PC-3 (cell line): Measurements from ENCODE around the gene TLE3. TPM values are rescaled to one million over a fixed set of nuclear protein-coding genes. Genes with fewer than 3 reads are reported as not detected.
A peak's percentile ranks its signal among the peaks of the same experiment; 100 is the strongest.

Experiments
- ATAC-seq: fragments of 200-7000 bp; cut with Tn5 transposase; 2 replicates; pipeline ENCODE4 v1.9.1; 2020; ENCODE audit warnings: mild to moderate bottlenecking, moderate library complexity
- BruUV-seq: library from RNA; stranded (reverse); fragments of 400-500 nt; replicated peaks from 2 replicates; lab custom pipeline; 2021; lab: Mats Ljungman, UMichigan
- CTCF ChIA-PET: fragments of 300-600 bp; sonication (Branson Sonifier 250); formaldehyde crosslinking; loops from one replicate; lab custom pipeline; 2022; ENCODE audit warnings: antibody characterized with exemption; lab: Charles Lee
- POLR2A ChIA-PET: fragments of 300-600 bp; sonication (Branson Sonifier 250); formaldehyde crosslinking; loops from one replicate; lab custom pipeline; 2022; ENCODE audit warnings: antibody characterized with exemption; ENCODE audit not compliant: unreplicated experiment; lab: Charles Lee
- DNase-seq: peaks from one replicate; pipeline ENCODE4 v3.0.0-alpha.2; 2015
- H2AFZ ChIP-seq: fragments of 300-600 bp; sonication (generic); 2 replicates; pipeline ENCODE4 v1.6.0; 2016; ENCODE audit warnings: antibody characterized with exemption, low read length
- H3F3A ChIP-seq: fragments of 300-600 bp; sonication (generic); one replicate; pipeline ENCODE4 v1.6.0; 2017; ENCODE audit warnings: antibody characterized with exemption, low read length, control low read depth, mild to moderate bottlenecking; ENCODE audit not compliant: unreplicated experiment
- H3K27ac ChIP-seq: fragments of 300-600 bp; sonication (generic); 2 replicates; pipeline ENCODE4 v1.5.1; 2016; ENCODE audit warnings: mild to moderate bottlenecking, low read length
- H3K27me3 ChIP-seq: fragments of 300-600 bp; sonication (generic); 2 replicates; pipeline ENCODE4 v1.6.1; 2016; ENCODE audit warnings: low read length, mixed read lengths
- H3K36me3 ChIP-seq: fragments of 300-600 bp; sonication (generic); 2 replicates; pipeline ENCODE4 v1.6.1; 2016; ENCODE audit warnings: low read depth, mixed run types, low read length, mixed read lengths
- H3K4me1 ChIP-seq: fragments of 300-600 bp; sonication (generic); 2 replicates; pipeline ENCODE4 v1.5.1; 2016; ENCODE audit warnings: low read length; ENCODE audit not compliant: insufficient read depth
- H3K4me2 ChIP-seq: fragments of 300-600 bp; sonication (generic); 2 replicates; pipeline ENCODE4 v1.6.0; 2016; ENCODE audit warnings: low read length
- H3K4me3 ChIP-seq: fragments of 300-600 bp; sonication (generic); 2 replicates; pipeline ENCODE4 v1.5.1; 2016; ENCODE audit warnings: mild to moderate bottlenecking, low read length, mixed read lengths
- H3K79me2 ChIP-seq: fragments of 300-600 bp; sonication (generic); 2 replicates; pipeline ENCODE4 v1.6.1; 2017; ENCODE audit warnings: low read length, mixed read lengths
- H3K9ac ChIP-seq: fragments of 300-600 bp; sonication (generic); 2 replicates; pipeline ENCODE4 v1.6.0; 2016; ENCODE audit warnings: mild to moderate bottlenecking, low read length
- H3K9me2 ChIP-seq: fragments of 300-600 bp; sonication (generic); replicated peaks from 2 replicates; pipeline ENCODE4 v1.6.1; 2016; ENCODE audit warnings: mixed run types, low read length, mixed read lengths
- H3K9me3 ChIP-seq: fragments of 300-600 bp; sonication (generic); 2 replicates; pipeline ENCODE4 v1.6.1; 2016; ENCODE audit warnings: low read length, mixed read lengths
- H4K20me1 ChIP-seq: fragments of 300-600 bp; sonication (generic); 2 replicates; pipeline ENCODE4 v1.6.1; 2016; ENCODE audit warnings: low read length, mixed read lengths
- CTCF ChIP-seq: fragments of 300-600 bp; sonication (generic); conservative IDR thresholded peaks from 2 replicates; pipeline ENCODE4 v1.5.1; 2017; ENCODE audit warnings: antibody characterized with exemption, low read depth, mild to moderate bottlenecking, low read length
- EZH2 ChIP-seq: fragments of 300-600 bp; sonication (generic); IDR thresholded peaks from one replicate; pipeline ENCODE4 v1.6.1; 2017; ENCODE audit warnings: antibody characterized with exemption, mild to moderate bottlenecking, low read length; ENCODE audit not compliant: unreplicated experiment
- EZH2phosphoT487 ChIP-seq: fragments of 300-600 bp; sonication (generic); IDR thresholded peaks from 2 replicates; pipeline ENCODE4 v1.6.1; 2018; ENCODE audit warnings: mild to moderate bottlenecking, antibody characterized with exemption, low read length, borderline replicate concordance
- intact Hi-C: fragments of 100-400 bp; cut with micrococcal nuclease; formaldehyde crosslinking; loops from 2 replicates; pipeline ENCODE4 v1.9.0; 2023
- total RNA-seq: library from RNA; depleted of rRNA; stranded (reverse); fragments of >200 nt; gene quantifications from 2 replicates; pipeline ENCODE4 v1.2.3, GENCODE V29; 2014

The TLE3 gene
- total RNA-seq, 1 experiment from 2014 or later, result 72.5 TPM

GRCh38 chr15:70023064-70023768, 74.5 kb downstream of the TLE3 start:
- Histone ChIP-seq H3K79me2 (no peaks in the 10 kb centered on the region), H3K27ac (peak overlapping the region; percentile 22), H3K4me1 (peaks cover 19% of the 10 kb centered on the region), H4K20me1 (no peaks in the 10 kb centered on the region), H2AFZ (peak overlapping the region; percentile 52), H3K9me2 (no peaks in the 10 kb centered on the region), H3K4me3 (peak overlapping the region; percentile 32; the same call in 1 of the 2 replicates), H3K9me3 (no peaks in the 10 kb centered on the region), H3K4me2 (peak overlapping the region; percentile 74), H3K36me3 (no peaks in the 10 kb centered on the region), H3K27me3 (no peaks in the 10 kb centered on the region), H3F3A (no peaks in the 10 kb centered on the region), H3K9ac (no peak overlapping the region)
- no peak for TF ChIP-seq EZH2
- no peak for TF ChIP-seq EZH2phosphoT487
- no peak for TF ChIP-seq CTCF
- CTCF ChIA-PET, result no interaction called here
- intact Hi-C loops, result no loop called here
- ATAC-seq (no peak), DNase-seq (peak; percentile 75)
- BruUV-seq, result no TSS peak
- POLR2A ChIA-PET, result no interaction called here

- ChIA-PET POLR2A (no interaction called here), CTCF (no interaction called here)
- Histone ChIP-seq H4K20me1 (no peaks in the 10 kb centered on the region), H3K4me1 (peaks cover 19% of the 10 kb centered on the region), H3K36me3 (no peaks in the 10 kb centered on the region), H3K27ac (no peak overlapping the region), H3K79me2 (no peaks in the 10 kb centered on the region), H3K4me3 (no peak overlapping the region), H3K9me3 (no peaks in the 10 kb centered on the region), H2AFZ (no peak overlapping the region), H3K27me3 (peaks cover 3% of the 10 kb centered on the region; the same call in 1 of the 2 replicates), H3F3A (no peaks in the 10 kb centered on the region), H3K9me2 (no peaks in the 10 kb centered on the region), H3K4me2 (no peak overlapping the region), H3K9ac (no peak overlapping the region)
- DNase-seq (no peak), ATAC-seq (no peak)
- no TSS peak for BruUV-seq
- intact Hi-C loops, result no loop called here
- TF ChIP-seq EZH2, result no peak
Observed at GRCh38 chr15:70020229-70020628, 77.5 kb downstream of the TLE3 start.

GRCh38 chr15:70018646-70019600, 78.8 kb downstream of the TLE3 start:
- Histone ChIP-seq H3K9me3 (no peaks in the 10 kb centered on the region), H4K20me1 (no peaks in the 10 kb centered on the region), H3K4me1 (peaks cover 13% of the 10 kb centered on the region), H3K27me3 (peaks cover 3% of the 10 kb centered on the region; the same call in 1 of the 2 replicates), H3K4me3 (no peak overlapping the region), H3K79me2 (no peaks in the 10 kb centered on the region), H3K9ac (no peak overlapping the region), H3K27ac (no peak overlapping the region), H3K9me2 (no peaks in the 10 kb centered on the region), H2AFZ (no peak overlapping the region), H3F3A (no peaks in the 10 kb centered on the region), H3K36me3 (no peaks in the 10 kb centered on the region), H3K4me2 (no peak overlapping the region)
- ChIA-PET POLR2A (no interaction called here), CTCF (no interaction called here)
- TF ChIP-seq EZH2 (no peak), CTCF (no peak), EZH2phosphoT487 (no peak)
- BruUV-seq, result no TSS peak
- intact Hi-C loops, result no loop called here
- ATAC-seq (no peak), DNase-seq (no peak)
